Mesendoderm (in vitro differentiated cells): ENCODE data around the gene C15orf61.

Source experiments
- DNase-seq: peaks from one replicate; pipeline ENCODE4 v3.0.0; 2013
- H2AK5ac ChIP-seq: 2 replicates; pipeline ENCODE4 v1.6.1; 2013; ENCODE audit warnings: low read length, inconsistent platforms
- H2BK120ac ChIP-seq: 2 replicates; pipeline ENCODE4 v1.6.1; 2013; ENCODE audit warnings: low read depth, mild to moderate bottlenecking, low read length, moderate library complexity, mixed read lengths
- H2BK15ac ChIP-seq: replicated peaks from 2 replicates; pipeline ENCODE4 v1.6.1; 2013; ENCODE audit warnings: low read depth, mild to moderate bottlenecking, moderate library complexity
- H2BK5ac ChIP-seq: 2 replicates; pipeline ENCODE4 v1.6.1; 2013; ENCODE audit warnings: low read length, inconsistent platforms
- H3K18ac ChIP-seq: 2 replicates; pipeline ENCODE4 v1.6.1; 2013; ENCODE audit warnings: mild to moderate bottlenecking, low read length, mixed read lengths
- H3K23ac ChIP-seq: one replicate; pipeline ENCODE4 v1.6.1; 2013; ENCODE audit warnings: low read length
- H3K27ac ChIP-seq: 2 replicates; pipeline ENCODE4 v1.5.1; 2013; ENCODE audit warnings: low read depth, mild to moderate bottlenecking, inconsistent platforms, low read length, moderate library complexity
- H3K27me3 ChIP-seq: 2 replicates; pipeline ENCODE4 v1.6.1; 2013; ENCODE audit warnings: low read length, control low read depth, mild to moderate bottlenecking, inconsistent platforms; ENCODE audit not compliant: insufficient read depth, poor library complexity
- H3K36me3 ChIP-seq: 2 replicates; pipeline ENCODE4 v1.6.1; 2013; ENCODE audit warnings: low read length, inconsistent platforms; ENCODE audit not compliant: control insufficient read depth, insufficient read depth
- H3K4ac ChIP-seq: one replicate; pipeline ENCODE4 v1.6.1; 2013; ENCODE audit warnings: low read depth, mild to moderate bottlenecking, low read length, moderate library complexity
- H3K4me1 ChIP-seq: 2 replicates; pipeline ENCODE4 v1.6.1; 2013; ENCODE audit warnings: low read depth, low read length, inconsistent platforms; ENCODE audit not compliant: control insufficient read depth
- H3K4me2 ChIP-seq: 2 replicates; pipeline ENCODE4 v1.6.1; 2013; ENCODE audit warnings: low read length
- H3K4me3 ChIP-seq: 2 replicates; pipeline ENCODE4 v1.5.1; 2013; ENCODE audit warnings: mild to moderate bottlenecking, low read length
- H3K56ac ChIP-seq: one replicate; pipeline ENCODE4 v1.6.1; 2013; ENCODE audit warnings: low read length
- H3K79me1 ChIP-seq: 2 replicates; pipeline ENCODE4 v1.6.1; 2013; ENCODE audit warnings: low read length, inconsistent platforms
- H3K79me2 ChIP-seq: 2 replicates; pipeline ENCODE4 v1.6.1; 2013; ENCODE audit warnings: mild to moderate bottlenecking, low read length; ENCODE audit not compliant: control insufficient read depth, insufficient read depth
- H3K9ac ChIP-seq: 2 replicates; pipeline ENCODE4 v1.6.1; 2013; ENCODE audit warnings: low read length, inconsistent platforms
- H4K5ac ChIP-seq: one replicate; pipeline ENCODE4 v1.6.1; 2013; ENCODE audit warnings: low read length
- H4K8ac ChIP-seq: one replicate; pipeline ENCODE4 v1.6.1; 2013; ENCODE audit warnings: low read depth, mild to moderate bottlenecking, control low read depth, low read length, moderate library complexity
- WGBS: extraction: QIAGEN DNeasy Blood & Tissue Kit; methylation state at CpG from one replicate; pipeline ENCODE4 v1.1.7; 2013; ENCODE audit warnings: low lambda C conversion rate, missing lambda C conversion rate; ENCODE audit not compliant: insufficient coverage; ENCODE audit errors: extremely low coverage; 5-methylcytosine and 5-hydroxymethylcytosine counted together

The C15orf61 gene

DNA sequence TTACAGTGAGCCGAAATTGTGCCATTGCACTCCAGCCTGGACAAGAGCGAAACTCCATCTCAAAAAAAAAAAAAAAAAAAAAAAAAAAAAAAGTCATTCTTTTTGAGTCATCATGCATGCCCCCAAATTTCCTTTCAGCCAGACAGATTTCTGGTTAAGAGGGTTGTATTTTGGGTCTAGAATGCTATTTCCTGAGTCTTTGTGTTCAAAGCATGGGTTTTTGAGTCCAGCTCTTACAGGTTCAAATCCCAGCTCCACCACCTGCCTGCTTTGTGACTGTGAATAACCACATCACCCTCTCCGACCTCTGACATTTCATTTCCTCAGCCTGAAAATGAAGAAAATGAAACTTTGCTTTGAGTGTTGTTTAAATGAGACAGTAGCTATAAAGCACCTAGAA is 9.3 kb upstream of the C15orf61 start:
- no peak overlapping the region for H3K56ac ChIP-seq
- H2AK5ac ChIP-seq: no peak overlapping the region
- no peak for DNase-seq
- H3K18ac ChIP-seq: no peak overlapping the region
- H3K27ac ChIP-seq: no peak overlapping the region
- no peak overlapping the region for H3K4me3 ChIP-seq
- no peak overlapping the region for H2BK15ac ChIP-seq
- no peaks in the 10 kb centered on the region for H3K79me2 ChIP-seq
- H3K79me1 ChIP-seq: no peaks in the 10 kb centered on the region
- H3K4me1 ChIP-seq: no peaks in the 10 kb centered on the region
- no peak overlapping the region for H2BK120ac ChIP-seq
- no peak overlapping the region for H3K4me2 ChIP-seq
- WGBS: no CpG with 5 or more reads among the region's 3 CpGs
- H3K27me3 ChIP-seq: no peaks in the 10 kb centered on the region
- H4K5ac ChIP-seq: no peak overlapping the region
- no peak overlapping the region for H4K8ac ChIP-seq
- H3K36me3 ChIP-seq: no peaks in the 10 kb centered on the region
- no peak overlapping the region for H2BK5ac ChIP-seq
- no peak overlapping the region for H3K9ac ChIP-seq
- H3K4ac ChIP-seq: no peak overlapping the region
- no peak overlapping the region for H3K23ac ChIP-seq

DNA sequence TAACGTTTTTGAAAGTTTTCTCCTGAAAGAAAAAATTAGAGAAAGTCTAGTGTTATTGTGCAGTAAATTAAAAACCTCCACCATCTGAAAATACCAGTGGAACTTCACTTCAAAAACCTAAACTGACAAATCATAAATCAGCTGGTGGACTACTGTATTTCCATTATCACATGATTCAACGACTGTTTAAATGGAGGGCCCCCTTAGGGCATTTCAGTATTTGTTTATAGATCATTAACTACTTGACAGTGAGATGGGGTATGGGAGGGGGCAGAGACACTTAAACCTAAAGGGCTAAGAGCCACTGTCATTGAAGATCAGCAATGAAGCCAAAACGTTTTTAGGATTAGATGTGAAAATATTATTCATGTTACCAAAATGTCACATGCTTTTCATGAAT is 8.8 kb upstream of the C15orf61 start:
- no peak overlapping the region for H2BK5ac ChIP-seq
- no CpG with 5 or more reads among the region's 3 CpGs for WGBS
- H3K4me2 ChIP-seq: no peak overlapping the region
- no peak overlapping the region for H4K8ac ChIP-seq
- no peak overlapping the region for H3K27ac ChIP-seq
- H3K36me3 ChIP-seq: no peaks in the 10 kb centered on the region
- no peak overlapping the region for H3K23ac ChIP-seq
- no peaks in the 10 kb centered on the region for H3K4me1 ChIP-seq
- no peak overlapping the region for H2BK15ac ChIP-seq
- H3K79me1 ChIP-seq: no peaks in the 10 kb centered on the region
- no peak overlapping the region for H4K5ac ChIP-seq
- H3K9ac ChIP-seq: no peak overlapping the region
- H3K27me3 ChIP-seq: no peaks in the 10 kb centered on the region
- no peak for DNase-seq
- H3K18ac ChIP-seq: no peak overlapping the region
- no peak overlapping the region for H2BK120ac ChIP-seq
- no peak overlapping the region for H3K56ac ChIP-seq
- no peak overlapping the region for H3K4me3 ChIP-seq
- H3K4ac ChIP-seq: no peak overlapping the region
- no peaks in the 10 kb centered on the region for H3K79me2 ChIP-seq
- no peak overlapping the region for H2AK5ac ChIP-seq

DNA sequence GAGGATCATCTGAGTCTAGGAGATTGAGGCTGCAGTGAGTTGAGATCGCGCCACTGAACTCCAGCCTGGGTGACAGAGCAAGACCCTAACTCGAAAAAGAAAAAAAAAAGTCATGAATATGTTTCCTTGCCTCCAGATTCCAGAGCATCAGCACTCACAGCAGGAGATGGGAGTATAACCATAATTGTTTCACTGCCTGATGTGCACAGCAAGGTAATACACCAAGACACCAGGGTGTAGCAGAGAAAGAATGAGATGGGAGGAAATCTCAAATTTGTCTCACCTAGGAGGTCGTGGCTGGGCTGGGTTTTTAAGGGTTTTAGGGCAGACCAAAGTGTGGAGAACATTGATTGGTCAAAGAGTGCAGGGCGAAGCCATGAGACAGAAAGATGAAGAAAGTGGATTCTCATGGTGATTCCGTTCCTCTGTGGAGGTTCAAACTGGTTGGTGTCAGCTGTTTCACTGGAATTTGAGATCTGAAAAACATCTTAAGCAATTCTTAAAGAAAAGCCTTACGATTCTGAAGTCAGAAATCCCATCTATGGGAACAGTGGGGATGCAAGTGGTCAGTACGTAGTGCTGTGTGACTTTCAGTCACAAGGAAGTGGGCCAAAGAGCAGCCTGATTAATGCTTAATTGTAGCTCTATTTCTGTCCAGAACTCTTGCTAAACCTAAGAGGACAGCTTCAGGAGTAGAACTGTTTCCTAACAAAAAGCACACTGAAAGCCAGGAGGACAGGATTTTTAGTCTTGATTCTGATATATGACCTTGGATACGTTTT is 7.8 kb upstream of the C15orf61 start:
- WGBS: no CpG with 5 or more reads among the region's 9 CpGs
- no peak overlapping the region for H4K8ac ChIP-seq
- H3K18ac ChIP-seq: no peak overlapping the region
- no peak overlapping the region for H3K9ac ChIP-seq
- no peaks in the 10 kb centered on the region for H3K79me1 ChIP-seq
- no peak for DNase-seq
- H3K4me1 ChIP-seq: no peaks in the 10 kb centered on the region
- H3K36me3 ChIP-seq: no peaks in the 10 kb centered on the region
- H3K4me2 ChIP-seq: no peak overlapping the region
- H3K79me2 ChIP-seq: no peaks in the 10 kb centered on the region
- H3K56ac ChIP-seq: no peak overlapping the region
- H3K27me3 ChIP-seq: no peaks in the 10 kb centered on the region
- H3K4ac ChIP-seq: no peak overlapping the region
- H2BK5ac ChIP-seq: no peak overlapping the region
- no peak overlapping the region for H2BK120ac ChIP-seq
- H3K27ac ChIP-seq: no peak overlapping the region
- no peak overlapping the region for H4K5ac ChIP-seq
- H2BK15ac ChIP-seq: no peak overlapping the region
- H3K4me3 ChIP-seq: no peak overlapping the region
- no peak overlapping the region for H2AK5ac ChIP-seq
- no peak overlapping the region for H3K23ac ChIP-seq

DNA sequence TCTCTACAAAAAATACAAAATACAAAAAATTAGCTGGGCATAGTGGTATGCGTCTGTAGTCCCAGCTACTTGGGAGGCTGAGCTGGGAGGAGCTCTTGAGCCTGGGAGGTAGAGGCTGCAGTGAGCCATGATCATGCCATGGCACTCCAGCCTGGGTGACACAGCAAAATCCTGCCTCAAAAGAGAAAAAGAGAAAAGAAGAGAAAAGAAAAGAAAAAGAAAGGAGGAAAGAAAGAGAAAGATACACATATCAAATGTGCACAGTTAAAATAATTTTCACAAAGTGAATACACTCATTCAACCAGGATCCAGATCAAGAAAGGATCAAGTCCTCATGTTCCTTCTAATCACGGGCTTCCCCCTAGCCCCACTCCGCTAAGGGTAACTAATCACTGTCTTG is 5.8 kb upstream of the C15orf61 start:
- Histone ChIP-seq H3K4me3 (no peak overlapping the region), H3K36me3 (no peaks in the 10 kb centered on the region), H2AK5ac (no peak overlapping the region), H3K18ac (no peak overlapping the region), H3K23ac (no peak overlapping the region), H3K79me1 (no peaks in the 10 kb centered on the region), H3K9ac (no peak overlapping the region), H3K56ac (no peak overlapping the region), H3K79me2 (no peaks in the 10 kb centered on the region), H3K4ac (no peak overlapping the region), H3K27ac (no peak overlapping the region), H2BK5ac (no peak overlapping the region), H4K5ac (no peak overlapping the region), H2BK120ac (no peak overlapping the region), H3K27me3 (no peaks in the 10 kb centered on the region), H4K8ac (no peak overlapping the region), H3K4me1 (no peaks in the 10 kb centered on the region), H2BK15ac (no peak overlapping the region), H3K4me2 (no peak overlapping the region)
- DNase-seq: no peak
- WGBS: no CpG with 5 or more reads among the region's 3 CpGs

DNA sequence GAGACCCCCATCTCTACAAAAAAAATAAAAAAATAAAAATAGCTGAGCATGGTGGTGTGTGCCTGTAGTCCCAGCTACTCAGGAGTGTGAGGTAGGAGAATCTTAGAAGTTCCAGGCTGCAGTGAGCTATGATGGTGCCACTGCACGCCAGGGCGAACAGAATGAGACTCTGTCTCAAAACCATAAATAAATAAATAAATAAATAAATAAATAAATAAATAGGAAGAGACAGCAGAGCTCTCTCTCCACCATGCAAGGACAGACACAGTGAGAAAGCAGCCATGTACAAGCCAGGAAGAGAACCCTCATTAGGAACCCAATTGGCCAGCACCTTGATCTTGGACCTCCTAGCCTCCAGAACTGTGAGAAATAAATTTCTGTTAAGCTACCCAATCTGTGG is 5.4 kb upstream of the C15orf61 start:
- no peak overlapping the region for H3K4me2 ChIP-seq
- H3K18ac ChIP-seq: no peak overlapping the region
- H3K4me1 ChIP-seq: no peaks in the 10 kb centered on the region
- H3K56ac ChIP-seq: no peak overlapping the region
- H3K27me3 ChIP-seq: no peaks in the 10 kb centered on the region
- no peaks in the 10 kb centered on the region for H3K36me3 ChIP-seq
- DNase-seq: no peak
- no peak overlapping the region for H3K23ac ChIP-seq
- no peaks in the 10 kb centered on the region for H3K79me1 ChIP-seq
- no CpG with 5 or more reads among the region's 2 CpGs for WGBS
- no peak overlapping the region for H3K4me3 ChIP-seq
- H2BK5ac ChIP-seq: no peak overlapping the region
- H3K27ac ChIP-seq: no peak overlapping the region
- H2BK120ac ChIP-seq: no peak overlapping the region
- H4K5ac ChIP-seq: no peak overlapping the region
- no peak overlapping the region for H2BK15ac ChIP-seq
- H3K4ac ChIP-seq: no peak overlapping the region
- no peak overlapping the region for H2AK5ac ChIP-seq
- H3K9ac ChIP-seq: no peak overlapping the region
- H3K79me2 ChIP-seq: no peaks in the 10 kb centered on the region
- H4K8ac ChIP-seq: no peak overlapping the region
